Gastroesophageal sphincter (tissue), 4 donors: ENCODE measurements around the gene WFIKKN2. TPM values are rescaled to one million over a fixed set of nuclear protein-coding genes. Genes with fewer than 3 reads are reported as not detected.
A peak's percentile ranks its signal among the peaks of the same experiment; 100 is the strongest.

ENCODE experiments used
- ATAC-seq: fragments of 150-250 bp; one replicate; pipeline ENCODE4 v1.9.1; 2016; ENCODE audit warnings: mild to moderate bottlenecking, moderate library complexity
- H3K27ac ChIP-seq, 4 donors: fragments of 200-600 bp; sonication (generic) in 3 of 4; 1 replicate in 3 of 4; 2 replicates in 1 of 4; pipeline ENCODE4 v1.5.1; 2016 to 2019
- H3K27me3 ChIP-seq: fragments of 200-600 bp; sonication (generic); one replicate; pipeline ENCODE4 v1.5.1; 2019
- H3K36me3 ChIP-seq, 2 donors: fragments of 200-600 bp; sonication (generic); one replicate each; pipeline ENCODE4 v1.5.1; 2019; ENCODE audit warnings: control low read depth in 1 of 2
- H3K4me1 ChIP-seq, 3 donors: fragments of 200-600 bp; sonication (generic); 1 replicate in 2 of 3; 2 replicates in 1 of 3; pipeline ENCODE4 v1.5.1; 2016 to 2019; ENCODE audit warnings: control low read depth in 2 of 3
- H3K4me3 ChIP-seq, 2 donors: fragments of 200-600 bp; sonication (generic); one replicate each; pipeline ENCODE4 v1.5.1; 2019; ENCODE audit warnings: mild to moderate bottlenecking in 1 of 2, moderate library complexity in 1 of 2
- H3K9me3 ChIP-seq, 3 donors: fragments of 200-600 bp; sonication (generic); one replicate each; pipeline ENCODE4 v1.5.1; 2017 to 2019; ENCODE audit warnings: control low read depth in 2 of 3
- CTCF ChIP-seq, 4 experiments: fragments of 200-600 bp in 2 of 4; fragments of 450-650 bp in 2 of 4; sonication (generic) in 1 of 4; IDR thresholded peaks; one replicate each; pipeline ENCODE4 v1.5.1; 2017 to 2019; ENCODE audit warnings: antibody characterized with exemption in 4 of 4, mild to moderate bottlenecking in 2 of 4, moderate library complexity in 2 of 4
- EP300 ChIP-seq: sonication (generic); formaldehyde crosslinking; IDR thresholded peaks from one replicate; pipeline ENCODE4 v1.6.1; 2017; ENCODE audit warnings: antibody characterized with exemption, mild to moderate bottlenecking
- POLR2A ChIP-seq, 2 donors: fragments of 450-650 bp; IDR thresholded peaks; one replicate each; pipeline ENCODE4 v1.6.1; 2017; ENCODE audit warnings: antibody characterized with exemption in 2 of 2, mild to moderate bottlenecking in 2 of 2, moderate library complexity in 1 of 2
- POLR2AphosphoS5 ChIP-seq: sonication (generic); formaldehyde crosslinking; IDR thresholded peaks from one replicate; pipeline ENCODE4 v1.6.1; 2017; ENCODE audit warnings: antibody characterized with exemption
- WGBS, 2 donors: methylation state at CpG; one replicate each; pipeline ENCODE4 v1.1.5; 2018; ENCODE audit warnings: low coverage in 1 of 2; 5-methylcytosine and 5-hydroxymethylcytosine counted together
- total RNA-seq, 4 donors: library from RNA; depleted of rRNA; stranded (reverse); fragments of >200 nt; gene quantifications; one replicate each; pipeline ENCODE4 v1.1.0, GENCODE V29; 2016

WFIKKN2 gene
- total RNA-seq, 4 donors from 2014 or later, result 0.16 to 0.69 (median 0.36) TPM

GRCh38 chr17:50832267-50832863 is 3.0 kb upstream of the WFIKKN2 start:
- Histone ChIP-seq H3K27me3 (no peaks in the 10 kb centered on the region), H3K4me1 (peaks cover 0 to 22% (median 5%) of the 10 kb centered on the region in 3 donors), H3K36me3 (no peaks in the 10 kb centered on the region), H3K9me3 (no peaks in the 10 kb centered on the region), H3K27ac (no peak overlapping the region), H3K4me3 (no peak overlapping the region)
- ATAC-seq, result no peak
- 92 to 100% methylated on average over 3 to 4 of the region's 12 CpGs for WGBS, 2 donors
- TF ChIP-seq EP300 (no peak), POLR2A (IDR thresholded peaks at IDR 0.05) (no peak), CTCF (IDR thresholded peaks at IDR 0.05) (no peak), POLR2AphosphoS5 (no peak)

GRCh38 chr17:50832864-50833381 is 2.5 kb upstream of the WFIKKN2 start:
- Histone ChIP-seq H3K9me3 (no peaks in the 10 kb centered on the region), H3K27ac (no peak overlapping the region), H3K36me3 (no peaks in the 10 kb centered on the region), H3K4me1 (peaks cover 0 to 22% (median 5%) of the 10 kb centered on the region in 3 donors), H3K27me3 (no peaks in the 10 kb centered on the region), H3K4me3 (no peak overlapping the region)
- TF ChIP-seq POLR2A (IDR thresholded peaks at IDR 0.05) (no peak), CTCF (IDR thresholded peaks at IDR 0.05) (no peak), POLR2AphosphoS5 (no peak), EP300 (no peak)
- no CpG with 5 or more reads among the region's 13 CpGs for WGBS, 2 donors
- no peak for ATAC-seq

DNA sequence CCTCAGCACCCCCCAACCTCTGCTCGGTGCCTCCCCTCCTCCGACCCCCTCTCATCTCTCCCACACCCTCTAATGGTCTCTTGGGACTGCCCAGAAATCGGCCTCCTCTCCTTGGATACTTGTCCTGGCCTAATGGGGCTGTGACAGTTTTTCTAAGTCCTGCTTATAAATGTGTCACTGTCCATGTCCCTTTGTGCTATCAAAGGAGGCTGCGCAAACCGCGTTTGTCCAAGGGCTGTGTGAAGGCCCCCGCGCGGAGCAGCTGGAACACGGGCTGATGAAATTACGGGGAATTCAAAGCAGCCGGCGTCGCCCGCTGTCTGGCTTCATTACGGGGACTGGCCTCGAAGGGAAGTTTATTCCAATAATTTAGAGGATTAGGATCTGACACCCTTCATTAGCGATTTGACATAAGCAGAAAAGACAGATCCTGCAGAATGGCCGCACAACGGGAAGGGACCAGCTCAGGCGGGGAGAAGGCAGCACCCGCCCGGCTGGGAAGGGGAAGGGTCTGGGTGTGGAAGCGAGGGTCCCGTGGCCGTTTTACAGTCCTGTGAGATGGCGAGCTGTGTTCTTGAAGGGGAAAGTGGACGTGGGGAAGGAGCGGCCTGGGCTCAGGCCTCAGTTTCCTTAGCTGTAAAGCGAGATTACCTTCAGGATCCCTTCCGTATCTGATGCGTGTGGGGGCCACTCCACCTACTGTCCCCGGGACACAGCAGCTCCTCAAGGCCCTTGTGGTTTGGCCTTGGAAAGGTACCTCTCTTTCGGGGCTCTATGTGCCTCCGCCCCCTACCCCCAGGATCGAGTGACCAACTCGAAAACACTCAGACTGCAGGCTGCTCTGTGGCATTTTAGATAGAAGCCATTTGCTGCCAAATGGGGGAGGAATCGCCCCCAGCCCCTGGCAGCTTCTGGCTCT is 1.6 kb upstream of the WFIKKN2 start:
- Histone ChIP-seq H3K9me3 (no peaks in the 10 kb centered on the region), H3K36me3 (no peaks in the 10 kb centered on the region), H3K4me3 (no peak overlapping the region), H3K27ac (no peak overlapping the region), H3K27me3 (no peaks in the 10 kb centered on the region), H3K4me1 (peaks cover 0 to 22% (median 5%) of the 10 kb centered on the region in 3 donors)
- ATAC-seq, result no peak
- TF ChIP-seq POLR2A (IDR thresholded peaks at IDR 0.05) (no peak), CTCF (IDR thresholded peaks at IDR 0.05) (no peak), POLR2AphosphoS5 (no peak)
- 79 to 86% methylated on average over 1 to 19 of the region's 38 CpGs for WGBS, 2 donors

- H3K36me3 ChIP-seq, result no peaks in the 10 kb centered on the region
- H3K27me3 ChIP-seq, result no peaks in the 10 kb centered on the region
- H3K9me3 ChIP-seq, result no peaks in the 10 kb centered on the region
- H3K27ac ChIP-seq, result peak overlapping the region in 1 of 4 donors; percentile 31
- TF ChIP-seq EP300 (no peak), POLR2A (IDR thresholded peaks at IDR 0.05) (no peak), CTCF (IDR thresholded peaks at IDR 0.05) (no peak), POLR2AphosphoS5 (no peak)
- 39 to 51% methylated on average over 3 to 13 of the region's 38 CpGs for WGBS, 2 donors
- peak overlapping the region in 1 of 2 donors; percentile 39 for H3K4me3 ChIP-seq
- H3K4me1 ChIP-seq, result peaks cover 0 to 22% (median 5%) of the 10 kb centered on the region in 3 donors
- no peak for ATAC-seq
Measured at GRCh38 chr17:50834429-50835300, 721 bp upstream of the WFIKKN2 start.
